ENCODE data around the gene SLC43A3. TPM values are rescaled to one million over a fixed set of nuclear protein-coding genes. Genes with fewer than 3 reads are reported as not detected.
A peak's percentile ranks its signal among the peaks of the same experiment; 100 is the strongest.
"Not testable (repeated sequence)": the region's sequence is repeated elsewhere in the genome, so short reads cannot be mapped to it uniquely, and the experiment has no call there.

Gene SLC43A3
- total RNA-seq, 1 experiment from 2014 or later, result 135 TPM

- no peak for DNase-seq (ENCODE audit: low read depth)
These were observed 21.6 kb downstream of the SLC43A3 start for GRCh38 chr11:57405271-57405860.

DNA sequence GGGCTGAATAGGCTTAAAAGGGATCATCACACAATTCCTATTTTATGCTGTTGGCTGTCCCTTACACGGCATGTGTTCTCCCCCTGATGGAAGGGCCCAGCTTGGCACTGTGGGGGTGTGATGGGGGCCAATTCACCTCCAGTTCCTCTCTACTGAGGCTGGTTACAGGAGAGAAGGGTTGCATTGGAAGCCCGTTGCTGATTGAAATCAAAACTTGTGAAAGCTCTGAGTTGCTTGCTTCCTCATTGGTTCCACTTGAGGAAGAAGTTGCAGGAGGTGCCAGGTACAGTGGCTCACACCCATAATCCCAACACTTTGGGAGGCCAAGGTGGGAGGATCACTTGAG is 23.1 kb downstream of the SLC43A3 start:
- no peak for DNase-seq (ENCODE audit: low read depth)

GRCh38 chr11:57403003-57403801 is 23.7 kb downstream of the SLC43A3 start:
- not testable (repeated sequence) for DNase-seq (ENCODE audit: low read depth)

DNA sequence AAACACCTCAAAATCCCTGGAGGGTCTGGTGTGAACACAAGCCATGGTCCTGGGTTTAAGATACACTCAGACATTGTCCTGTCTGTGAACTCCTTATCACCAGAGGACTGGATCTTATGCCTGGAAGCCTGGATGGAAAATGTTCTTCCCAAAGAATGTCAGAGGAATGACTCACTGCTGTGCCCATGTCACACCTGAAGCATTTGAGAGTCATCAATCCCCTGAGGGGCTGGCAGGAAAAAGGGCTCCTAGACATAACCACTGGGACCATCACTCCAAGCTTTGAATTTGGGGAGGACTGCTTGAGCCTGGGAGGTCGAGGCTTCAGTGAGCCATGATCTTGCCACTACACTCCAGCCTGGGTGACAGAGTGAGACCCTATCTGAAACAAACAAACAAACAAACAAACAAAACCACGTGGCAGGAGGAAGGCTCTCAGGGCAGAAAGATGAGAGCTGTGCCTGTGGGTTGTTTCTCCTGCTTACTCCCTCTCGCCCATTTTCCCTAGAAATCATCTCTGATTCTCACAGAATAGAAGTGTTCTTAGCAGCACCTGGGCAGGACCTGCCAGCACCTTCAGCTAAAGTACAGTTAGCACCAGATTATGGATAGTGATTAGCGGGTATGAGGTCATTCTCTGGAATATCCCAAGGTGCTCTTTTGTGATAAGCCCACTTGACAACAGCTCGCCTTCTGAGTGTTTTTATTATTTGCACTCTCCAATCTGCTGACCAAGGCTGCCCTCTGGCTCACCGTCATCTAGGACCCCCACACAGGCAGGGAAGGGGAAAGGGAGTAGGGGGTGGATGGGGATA is 24.5 kb downstream of the SLC43A3 start:
- peak; percentile 53 for DNase-seq (ENCODE audit: low read depth)

- DNase-seq (ENCODE audit: low read depth), result no peak
These were observed 26.8 kb downstream of the SLC43A3 start for GRCh38 chr11:57399972-57400578.

GRCh38 chr11:57399221-57399620 is 27.7 kb downstream of the SLC43A3 start:
- peak; percentile 59 for DNase-seq (ENCODE audit: low read depth)

GRCh38 chr11:57397394-57397990 is 29.4 kb downstream of the SLC43A3 start:
- DNase-seq (ENCODE audit: low read depth), result no peak

GRCh38 chr11:57396744-57397143 is 30.2 kb downstream of the SLC43A3 start:
- DNase-seq (ENCODE audit: low read depth), result no peak

- DNase-seq (ENCODE audit: low read depth), result no peak
These were observed 30.9 kb downstream of the SLC43A3 start for GRCh38 chr11:57395905-57396623.

- no peak for DNase-seq (ENCODE audit: low read depth)
These were observed 32.5 kb downstream of the SLC43A3 start for GRCh38 chr11:57394203-57394965.

GRCh38 chr11:57392763-57393105 is 34.2 kb downstream of the SLC43A3 start:
- DNase-seq (ENCODE audit: low read depth), result no peak

DNA sequence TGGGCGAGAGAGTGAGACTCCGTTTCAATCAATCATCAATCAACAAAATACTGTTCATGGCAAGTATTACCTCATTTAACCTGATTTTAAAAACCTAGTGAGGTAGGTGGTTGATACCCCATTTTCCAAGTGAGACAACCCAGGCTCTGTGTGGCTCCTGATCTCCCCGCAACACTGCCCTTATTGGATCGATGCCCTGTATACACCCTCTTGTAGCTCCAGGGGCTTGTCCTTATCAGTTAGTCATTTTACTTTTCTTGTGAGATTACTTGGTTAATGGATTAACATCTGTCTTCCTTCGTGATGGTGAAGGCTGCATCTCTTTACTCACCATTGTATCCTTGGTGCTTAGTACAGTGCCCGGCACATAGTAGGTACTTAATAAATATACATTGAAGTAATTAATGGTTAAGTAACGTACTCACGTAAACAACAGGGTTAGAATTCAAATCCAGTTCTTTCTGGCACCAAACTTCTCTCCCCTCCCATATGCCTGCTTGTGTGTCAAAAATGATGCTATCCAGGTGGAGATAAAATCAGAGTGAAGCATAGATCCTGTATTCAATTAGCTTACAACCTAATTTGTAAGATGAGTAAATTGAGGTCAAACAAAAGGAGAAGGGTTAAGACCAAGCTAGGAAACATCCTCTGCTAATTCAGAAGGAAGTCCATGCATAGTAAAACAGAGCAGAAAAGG is 34.7 kb downstream of the SLC43A3 start:
- no peak for DNase-seq (ENCODE audit: low read depth)

GRCh38 chr11:57391539-57391938 is 35.4 kb downstream of the SLC43A3 start:
- no peak for DNase-seq (ENCODE audit: low read depth)

- DNase-seq (ENCODE audit: low read depth), result no peak
These were observed 35.8 kb downstream of the SLC43A3 start for GRCh38 chr11:57391111-57391510.

GRCh38 chr11:57390535-57390934 is 36.4 kb downstream of the SLC43A3 start, which contains the start of gene PRG2:
TSS of gene PRG2 (minus strand) at chr11:57390650. CDS start at chr11:57389944, 706 bp downstream.
- DNase-seq (ENCODE audit: low read depth), result no peak

DNA sequence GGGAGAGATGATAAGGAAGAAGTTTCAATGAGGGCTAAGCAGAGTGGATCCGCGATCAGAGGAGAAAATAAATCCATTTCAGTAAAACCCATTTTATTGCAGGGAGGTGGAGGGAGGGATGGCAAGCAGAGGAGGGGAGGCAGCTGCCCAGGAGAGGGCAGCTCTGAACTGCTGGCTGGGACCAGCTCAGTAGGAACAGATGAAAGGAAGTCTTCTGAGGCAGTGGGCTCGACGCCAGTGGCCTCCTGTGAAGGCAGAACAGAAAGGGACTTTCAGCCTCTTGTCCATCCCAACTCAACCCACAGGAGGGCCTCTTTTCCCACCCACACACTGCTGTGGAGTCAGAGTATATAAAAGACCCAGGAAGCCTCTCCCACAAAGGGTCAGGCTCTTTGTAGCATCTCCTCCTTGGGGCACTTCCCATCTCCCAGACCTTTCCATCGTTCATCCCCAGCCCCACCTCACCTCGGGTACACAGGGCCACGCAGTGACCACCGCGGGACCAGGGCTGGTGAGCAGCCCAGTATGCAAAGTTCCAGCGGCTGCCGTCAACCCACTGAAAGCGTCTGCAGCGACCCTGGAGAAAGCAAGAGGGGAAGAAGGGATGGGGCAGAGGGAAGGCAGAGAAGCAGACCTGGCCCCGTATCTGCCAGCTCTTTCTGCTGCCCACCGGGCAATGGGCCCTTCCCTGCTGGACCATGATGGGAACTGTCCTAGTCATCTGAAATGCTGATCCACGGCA is 39.5 kb downstream of the SLC43A3 start:
- DNase-seq (ENCODE audit: low read depth), result no peak

DNA sequence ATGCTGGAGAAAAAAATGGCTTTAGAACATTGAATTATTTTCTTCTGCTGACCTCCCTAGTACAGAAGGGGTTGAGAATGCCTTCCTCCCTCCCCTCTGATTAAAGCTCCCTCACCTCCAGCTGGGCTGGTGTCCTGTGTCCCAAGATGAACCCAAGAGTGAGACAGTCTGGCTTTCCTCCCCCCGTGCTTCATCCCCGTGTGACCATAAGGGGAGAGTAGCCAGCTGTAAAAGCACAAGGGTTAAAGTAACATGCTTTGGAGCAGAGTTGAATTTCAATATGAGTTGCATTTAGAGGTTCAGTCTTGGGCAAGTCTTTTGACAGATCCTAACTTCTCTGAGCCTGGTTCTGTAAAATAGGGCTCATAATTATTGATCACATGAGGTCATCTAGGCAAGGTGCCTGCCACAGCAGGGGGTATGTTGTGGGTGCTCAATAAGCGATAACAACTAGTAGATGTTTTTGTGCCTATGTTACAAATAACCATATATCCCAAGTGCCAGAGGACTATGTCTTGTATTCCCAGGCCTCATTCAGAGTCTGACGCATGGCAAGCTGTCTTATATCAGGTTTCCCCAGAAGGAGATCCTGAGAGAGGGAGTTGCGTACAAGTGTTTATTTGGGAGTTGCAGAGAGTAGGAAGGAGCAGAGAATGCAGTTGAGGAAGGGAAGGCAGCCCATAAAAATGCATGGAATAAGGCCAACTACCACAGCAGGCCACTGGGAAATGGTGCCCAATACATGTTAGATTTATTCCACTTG is 40.6 kb downstream of the SLC43A3 start:
- DNase-seq (ENCODE audit: low read depth), result no peak

GRCh38 chr11:57380975-57381374 is 45.9 kb downstream of the SLC43A3 start, which contains the start of gene PRG3:
TSS of gene PRG3 (minus strand) at chr11:57381150. CDS start at chr11:57380708, 442 bp downstream.
- DNase-seq (ENCODE audit: low read depth), result no peak

All from Daoy (cell line).